Loucy (cell line): ENCODE results near the gene USP17L29.
"Not testable (repeated sequence)": the region's sequence is repeated elsewhere in the genome, so short reads cannot be mapped to it uniquely, and the experiment has no call there.

Source experiments
- EZH2phosphoT487 ChIP-seq: fragments of 200-600 bp; IDR thresholded peaks from 2 replicates; pipeline ENCODE4 v1.6.1; 2018; ENCODE audit warnings: antibody characterized with exemption, mild to moderate bottlenecking, moderate library complexity, borderline replicate concordance
- TF ChIP-seq, protein P1 (sequence below): fragments of 200-600 bp; sonication (generic); conservative IDR thresholded peaks from 2 replicates; pipeline ENCODE4 v1.5.1; 2014; ENCODE audit warnings: mild to moderate bottlenecking, antibody characterized with exemption, low read length

DNA sequence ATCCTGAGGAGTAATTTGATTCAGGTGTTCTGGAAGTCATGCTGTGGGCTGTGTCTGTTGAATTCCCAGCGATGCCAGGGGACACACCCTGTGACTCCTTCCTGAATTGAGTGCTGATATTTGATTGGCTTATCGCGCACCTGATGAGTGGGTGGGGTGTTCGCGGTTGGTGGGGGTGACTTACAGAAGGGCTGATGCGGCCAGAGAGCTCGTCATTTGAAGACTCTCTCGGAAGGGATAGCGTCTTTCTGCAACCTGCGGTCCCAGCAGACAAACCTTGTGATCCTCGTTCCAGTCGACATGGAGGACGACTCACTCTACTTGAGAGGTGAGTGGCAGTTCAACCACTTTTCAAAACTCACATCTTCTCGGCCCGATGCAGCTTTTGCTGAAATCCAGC lies 28.6 kb upstream of the USP17L29 start, which contains the start of gene USP17L24:
- TF ChIP-seq, protein P1, sequence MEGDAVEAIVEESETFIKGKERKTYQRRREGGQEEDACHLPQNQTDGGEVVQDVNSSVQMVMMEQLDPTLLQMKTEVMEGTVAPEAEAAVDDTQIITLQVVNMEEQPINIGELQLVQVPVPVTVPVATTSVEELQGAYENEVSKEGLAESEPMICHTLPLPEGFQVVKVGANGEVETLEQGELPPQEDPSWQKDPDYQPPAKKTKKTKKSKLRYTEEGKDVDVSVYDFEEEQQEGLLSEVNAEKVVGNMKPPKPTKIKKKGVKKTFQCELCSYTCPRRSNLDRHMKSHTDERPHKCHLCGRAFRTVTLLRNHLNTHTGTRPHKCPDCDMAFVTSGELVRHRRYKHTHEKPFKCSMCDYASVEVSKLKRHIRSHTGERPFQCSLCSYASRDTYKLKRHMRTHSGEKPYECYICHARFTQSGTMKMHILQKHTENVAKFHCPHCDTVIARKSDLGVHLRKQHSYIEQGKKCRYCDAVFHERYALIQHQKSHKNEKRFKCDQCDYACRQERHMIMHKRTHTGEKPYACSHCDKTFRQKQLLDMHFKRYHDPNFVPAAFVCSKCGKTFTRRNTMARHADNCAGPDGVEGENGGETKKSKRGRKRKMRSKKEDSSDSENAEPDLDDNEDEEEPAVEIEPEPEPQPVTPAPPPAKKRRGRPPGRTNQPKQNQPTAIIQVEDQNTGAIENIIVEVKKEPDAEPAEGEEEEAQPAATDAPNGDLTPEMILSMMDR: not testable (repeated sequence)
- not testable (repeated sequence) for TF ChIP-seq EZH2phosphoT487
